ENCODE results near the gene PTPRD.

DNA sequence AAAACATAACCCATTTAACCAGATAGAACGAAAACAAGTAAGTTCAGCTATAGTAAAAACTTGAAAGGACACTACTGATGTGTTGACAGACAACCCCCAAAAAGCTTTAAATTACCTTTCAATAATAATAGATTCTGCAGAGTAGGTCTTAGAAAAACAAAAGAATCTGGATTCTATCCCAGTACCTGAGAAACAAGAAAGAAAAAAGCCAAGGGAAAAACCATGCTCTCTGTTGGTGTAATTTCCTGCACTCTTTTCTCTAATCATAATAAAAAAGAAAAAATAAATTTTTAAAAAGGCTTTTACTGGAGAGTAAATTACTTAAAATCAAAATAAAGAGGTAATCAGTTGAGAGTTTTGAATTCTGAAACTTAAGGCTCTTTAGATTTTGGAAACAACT, 1090.4 kb downstream of the PTPRD start:
- TF ChIP-seq CTCF (conservative IDR thresholded peaks at IDR 0.05; ENCODE audit: low read depth, low read length) = no peak
- no peak for TF ChIP-seq POLR2A (IDR thresholded peaks at IDR 0.05; ENCODE audit: low read depth, low read length)
- TF ChIP-seq RFX5 (IDR thresholded peaks at IDR 0.05; ENCODE audit: low read depth, low read length) = no peak
- TF ChIP-seq FOS (IDR thresholded peaks at IDR 0.05; ENCODE audit: low read depth, low read length) = no peak
- TF ChIP-seq CEBPB (IDR thresholded peaks at IDR 0.05; ENCODE audit: low read depth, low read length) = no peak
- no peak for TF ChIP-seq BHLHE40 (IDR thresholded peaks at IDR 0.05; ENCODE audit: low read depth, low read length)
- TF ChIP-seq, protein P1, sequence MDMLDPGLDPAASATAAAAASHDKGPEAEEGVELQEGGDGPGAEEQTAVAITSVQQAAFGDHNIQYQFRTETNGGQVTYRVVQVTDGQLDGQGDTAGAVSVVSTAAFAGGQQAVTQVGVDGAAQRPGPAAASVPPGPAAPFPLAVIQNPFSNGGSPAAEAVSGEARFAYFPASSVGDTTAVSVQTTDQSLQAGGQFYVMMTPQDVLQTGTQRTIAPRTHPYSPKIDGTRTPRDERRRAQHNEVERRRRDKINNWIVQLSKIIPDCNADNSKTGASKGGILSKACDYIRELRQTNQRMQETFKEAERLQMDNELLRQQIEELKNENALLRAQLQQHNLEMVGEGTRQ (IDR thresholded peaks at IDR 0.05; ENCODE audit: low read depth, low read length) = no peak
- no peak for TF ChIP-seq SMC3 (IDR thresholded peaks at IDR 0.05; ENCODE audit: low read depth, low read length)
